Measurements from ENCODE around the gene USP6NL. TPM values are rescaled to one million over a fixed set of nuclear protein-coding genes. Genes with fewer than 3 reads are reported as not detected.

The USP6NL gene
- total and polyA plus RNA-seq, 2 of the 8 experiments (the other 6 are each of a cell fraction or from before 2014, with no cell fraction given) = 10.9 to 28.8 TPM

DNA sequence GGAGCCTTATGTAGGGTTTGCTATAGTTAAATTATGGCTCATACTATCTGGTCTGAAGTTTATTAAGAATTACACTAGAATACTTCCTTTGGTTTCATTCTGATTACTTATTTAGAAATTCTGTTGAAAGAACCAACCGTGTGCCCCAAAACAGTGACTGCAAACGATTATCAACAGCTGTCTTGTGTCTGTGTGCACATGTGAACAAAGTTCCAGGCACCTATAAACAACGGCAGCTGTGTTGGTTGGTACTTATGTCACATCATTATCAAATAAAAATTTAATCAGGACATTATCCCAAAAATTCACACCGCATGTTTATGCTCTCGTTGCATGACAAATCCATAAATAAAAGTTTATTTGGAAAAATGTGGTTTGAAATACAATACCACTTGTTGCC, 80.6 kb downstream of the USP6NL start:
- no peaks in the 10 kb centered on the region; a peak in 1 of 8 replicates for H3K36me3 ChIP-seq (ENCODE audit: control insufficient read depth in 2 of 4, insufficient read depth in 4 of 4, low read length in 3 of 4)
- no peak overlapping the region for H3K18ac ChIP-seq (ENCODE audit: extremely low read depth, low read length)
- peaks cover 9% of the 10 kb centered on the region; the same call in 1 of the 2 replicates for H3K79me1 ChIP-seq (ENCODE audit: low read depth, low read length)
- no peak overlapping the region for H4K91ac ChIP-seq (replicated peaks; ENCODE audit: insufficient read length, low read length)
- H2AK5ac ChIP-seq (ENCODE audit: low read depth, low read length) = no peak overlapping the region
- no peak overlapping the region for H3K4ac ChIP-seq (replicated peaks; ENCODE audit: insufficient read length, low read depth, low read length)
- ChIA-PET POLR2A (ENCODE audit: partially characterized antibody) (interaction anchor here (2.0 kb wide), 1 partner anchor 19 kb away, joined by 4 read pairs; no protein-coding TSS in a partner anchor), CTCF (ENCODE audit: partially characterized antibody) (interaction anchor here (0.7 to 1.1 kb wide), 4 partner anchors 12 to 228 kb away, joined by 3 to 5 read pairs (median 3); no protein-coding TSS in a partner anchor)
- FAIRE-seq (no peak), DNase-seq (ENCODE audit: low read depth in 1 of 2, low spot score in 2 of 2) (no peak)
- H3K9ac ChIP-seq (replicated peaks in 1 of 4; ENCODE audit: extremely low read depth in 1 of 4, low read depth in 3 of 4, low read length in 3 of 4) = no peak overlapping the region
- H2BK120ac ChIP-seq (replicated peaks; ENCODE audit: low read depth, low read length) = no peak overlapping the region
- no peak overlapping the region for H4K5ac ChIP-seq (ENCODE audit: insufficient read length, low read depth, low read length)
- H3K23ac ChIP-seq (ENCODE audit: insufficient read length) = no peak overlapping the region
- peaks cover 0 to 70% of the 10 kb centered on the region in 2 experiments; a peak in 2 of 4 replicates for H3K79me2 ChIP-seq (ENCODE audit: control insufficient read depth in 1 of 2, insufficient read depth in 2 of 2, low read length in 2 of 2)
- no peaks in the 10 kb centered on the region for H3K27me3 ChIP-seq (replicated peaks in 1 of 4; ENCODE audit: control insufficient read depth in 3 of 4, extremely low read depth in 1 of 4, insufficient read depth in 3 of 4, low read length in 3 of 4)
- no peak overlapping the region for H3K56ac ChIP-seq (replicated peaks; ENCODE audit: insufficient read length, low read depth, low read length)
- H2BK5ac ChIP-seq (ENCODE audit: low read depth, low read length) = no peak overlapping the region
- no peak overlapping the region for H2BK12ac ChIP-seq (ENCODE audit: low read depth, low read length)
- no peak overlapping the region for H2BK15ac ChIP-seq (ENCODE audit: low read length)
- WGBS, 2 experiments (ENCODE audit: extremely low coverage in 1 of 2, insufficient coverage in 1 of 2, insufficient read length in 1 of 2, insufficient replicate concordance in 2 of 2, low coverage in 1 of 2, low lambda C conversion rate in 2 of 2, missing lambda C conversion rate in 1 of 2) = 89% methylated on average over 5 of the region's 5 CpGs; no CpG with 5 or more reads in 1 of the 2 experiments
- H2BK20ac ChIP-seq (ENCODE audit: low read length) = no peak overlapping the region
- H2AFZ ChIP-seq (ENCODE audit: low read length) = no peak overlapping the region
- H4K8ac ChIP-seq (ENCODE audit: extremely low read depth, insufficient read depth, low read length) = no peak overlapping the region
- H3K4me3 ChIP-seq (ENCODE audit: extremely low read depth in 1 of 4, insufficient read depth in 2 of 4, low read depth in 3 of 4, low read length in 4 of 4) = no peak overlapping the region
- H3K27ac ChIP-seq (ENCODE audit: low read depth, low read length) = no peak overlapping the region
- no peaks in the 10 kb centered on the region for H3K9me3 ChIP-seq (ENCODE audit: insufficient read depth in 2 of 2, low read depth in 1 of 2, low read length in 1 of 2)
- peaks cover 6% of the 10 kb centered on the region in 2 experiments for H4K20me1 ChIP-seq (replicated peaks in 1 of 2; ENCODE audit: control insufficient read depth in 1 of 2, insufficient read depth in 2 of 2, low read length in 2 of 2)
- H3K14ac ChIP-seq (ENCODE audit: insufficient read length) = no peak overlapping the region
- peaks cover 0 to 12% (median 5%) of the 10 kb centered on the region in 4 experiments; a peak in 4 of 7 replicates for H3K4me1 ChIP-seq (replicated peaks in 1 of 4; ENCODE audit: control insufficient read depth in 3 of 4, insufficient read depth in 4 of 4, low read length in 3 of 4)
- H3K4me2 ChIP-seq (ENCODE audit: insufficient read depth in 1 of 2, low read depth in 2 of 2, low read length in 2 of 2) = no peak overlapping the region
- H3K23me2 ChIP-seq (ENCODE audit: low read depth, low read length) = no peaks in the 10 kb centered on the region
- no peak for TF ChIP-seq KDM1A (IDR thresholded peaks at IDR 0.05; ENCODE audit: borderline replicate concordance, low read length)
- TF ChIP-seq, protein P1, sequence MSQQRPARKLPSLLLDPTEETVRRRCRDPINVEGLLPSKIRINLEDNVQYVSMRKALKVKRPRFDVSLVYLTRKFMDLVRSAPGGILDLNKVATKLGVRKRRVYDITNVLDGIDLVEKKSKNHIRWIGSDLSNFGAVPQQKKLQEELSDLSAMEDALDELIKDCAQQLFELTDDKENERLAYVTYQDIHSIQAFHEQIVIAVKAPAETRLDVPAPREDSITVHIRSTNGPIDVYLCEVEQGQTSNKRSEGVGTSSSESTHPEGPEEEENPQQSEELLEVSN (IDR thresholded peaks at IDR 0.05) = no peak
- TF ChIP-seq, protein P2, sequence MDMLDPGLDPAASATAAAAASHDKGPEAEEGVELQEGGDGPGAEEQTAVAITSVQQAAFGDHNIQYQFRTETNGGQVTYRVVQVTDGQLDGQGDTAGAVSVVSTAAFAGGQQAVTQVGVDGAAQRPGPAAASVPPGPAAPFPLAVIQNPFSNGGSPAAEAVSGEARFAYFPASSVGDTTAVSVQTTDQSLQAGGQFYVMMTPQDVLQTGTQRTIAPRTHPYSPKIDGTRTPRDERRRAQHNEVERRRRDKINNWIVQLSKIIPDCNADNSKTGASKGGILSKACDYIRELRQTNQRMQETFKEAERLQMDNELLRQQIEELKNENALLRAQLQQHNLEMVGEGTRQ (IDR thresholded peaks at IDR 0.05; ENCODE audit: low read length) = no peak
- TF ChIP-seq CEBPB (IDR thresholded peaks at IDR 0.05; ENCODE audit: low read depth, low read length) = no peak
- no peak for TF ChIP-seq NANOG (IDR thresholded peaks at IDR 0.05; ENCODE audit: insufficient read depth, low read depth, low read length, poor library complexity, severe bottlenecking)
- no peak for TF ChIP-seq SRF (IDR thresholded peaks at IDR 0.05; ENCODE audit: low read depth, low read length)
- TF ChIP-seq, protein P3, sequence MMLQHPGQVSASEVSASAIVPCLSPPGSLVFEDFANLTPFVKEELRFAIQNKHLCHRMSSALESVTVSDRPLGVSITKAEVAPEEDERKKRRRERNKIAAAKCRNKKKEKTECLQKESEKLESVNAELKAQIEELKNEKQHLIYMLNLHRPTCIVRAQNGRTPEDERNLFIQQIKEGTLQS (IDR thresholded peaks at IDR 0.05; ENCODE audit: insufficient read depth, low read depth, low read length) = no peak
- no peak for TF ChIP-seq ASH2L (IDR thresholded peaks at IDR 0.05; ENCODE audit: low read length)
- TF ChIP-seq, protein P4, sequence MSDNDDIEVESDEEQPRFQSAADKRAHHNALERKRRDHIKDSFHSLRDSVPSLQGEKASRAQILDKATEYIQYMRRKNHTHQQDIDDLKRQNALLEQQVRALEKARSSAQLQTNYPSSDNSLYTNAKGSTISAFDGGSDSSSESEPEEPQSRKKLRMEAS (IDR thresholded peaks at IDR 0.05) = no peak
- TF ChIP-seq MAFK (IDR thresholded peaks at IDR 0.05; ENCODE audit: low read depth, low read length) = no peak
- no peak for TF ChIP-seq POLR2A (IDR thresholded peaks at IDR 0.05; ENCODE audit: control extremely low read depth in 1 of 2, low read depth in 2 of 2, low read length in 2 of 2)
- no peak for TF ChIP-seq BCL11A (IDR thresholded peaks at IDR 0.05; ENCODE audit: low read depth in 2 of 2, low read length in 2 of 2)
